ENCODE results near the gene ANKRD10.

DNA sequence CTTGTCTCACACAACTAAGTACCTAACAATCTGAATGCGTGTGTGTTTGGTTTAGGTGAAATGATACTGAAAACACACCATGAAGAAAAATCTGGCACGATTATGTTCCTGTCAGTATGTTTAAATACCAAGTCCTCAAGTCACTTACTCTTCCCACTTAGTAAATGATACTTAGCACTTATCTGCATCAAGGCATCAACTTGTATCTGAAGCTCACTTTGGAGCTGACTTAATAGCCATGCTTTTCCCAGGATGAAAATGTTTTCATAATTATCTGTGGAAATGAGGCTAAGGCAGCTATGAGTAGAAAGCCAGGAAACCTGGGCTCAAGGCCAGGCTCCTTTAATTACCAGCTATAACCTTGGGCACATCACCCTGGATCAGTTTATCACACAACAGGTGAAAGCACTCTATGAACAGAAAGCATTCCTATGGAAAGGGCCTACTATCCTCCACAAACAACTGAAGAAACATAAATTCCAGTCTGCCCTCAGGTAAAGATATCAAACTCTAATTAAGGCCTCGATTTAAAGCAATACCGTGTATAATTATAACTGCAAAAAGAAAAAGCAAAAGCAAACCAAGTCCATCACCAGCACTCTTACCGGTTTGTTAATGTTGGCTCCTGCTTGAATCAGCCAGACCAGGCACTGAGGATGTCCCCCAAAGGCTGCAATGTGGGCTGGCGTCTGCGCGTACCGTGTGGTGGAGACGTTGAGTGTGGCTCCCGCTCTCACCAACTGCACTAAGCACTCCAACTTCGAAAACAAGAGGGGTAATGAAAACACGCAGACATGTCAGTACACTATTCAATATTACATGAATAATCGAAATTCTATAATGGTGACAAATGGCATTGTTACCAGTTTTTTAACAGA, 4.6 kb downstream of the ANKRD10 start:
- TF ChIP-seq, protein P1, sequence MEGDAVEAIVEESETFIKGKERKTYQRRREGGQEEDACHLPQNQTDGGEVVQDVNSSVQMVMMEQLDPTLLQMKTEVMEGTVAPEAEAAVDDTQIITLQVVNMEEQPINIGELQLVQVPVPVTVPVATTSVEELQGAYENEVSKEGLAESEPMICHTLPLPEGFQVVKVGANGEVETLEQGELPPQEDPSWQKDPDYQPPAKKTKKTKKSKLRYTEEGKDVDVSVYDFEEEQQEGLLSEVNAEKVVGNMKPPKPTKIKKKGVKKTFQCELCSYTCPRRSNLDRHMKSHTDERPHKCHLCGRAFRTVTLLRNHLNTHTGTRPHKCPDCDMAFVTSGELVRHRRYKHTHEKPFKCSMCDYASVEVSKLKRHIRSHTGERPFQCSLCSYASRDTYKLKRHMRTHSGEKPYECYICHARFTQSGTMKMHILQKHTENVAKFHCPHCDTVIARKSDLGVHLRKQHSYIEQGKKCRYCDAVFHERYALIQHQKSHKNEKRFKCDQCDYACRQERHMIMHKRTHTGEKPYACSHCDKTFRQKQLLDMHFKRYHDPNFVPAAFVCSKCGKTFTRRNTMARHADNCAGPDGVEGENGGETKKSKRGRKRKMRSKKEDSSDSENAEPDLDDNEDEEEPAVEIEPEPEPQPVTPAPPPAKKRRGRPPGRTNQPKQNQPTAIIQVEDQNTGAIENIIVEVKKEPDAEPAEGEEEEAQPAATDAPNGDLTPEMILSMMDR (IDR thresholded peaks at IDR 0.05), result no peak
- no peak for TF ChIP-seq POLR2A (IDR thresholded peaks at IDR 0.05; ENCODE audit: low read depth)
